HG02970 (cell line): ENCODE measurements around the gene CLCN6.

Experiments used
- ATAC-seq: cut with Tn5 transposase; IDR thresholded peaks from one replicate; pipeline ENCODE4 v1.9.1; 2021; ENCODE audit warnings: mild to moderate bottlenecking, moderate library complexity, moderate number of reproducible peaks; ENCODE audit not compliant: unreplicated experiment, low FRiP score

The CLCN6 gene

DNA sequence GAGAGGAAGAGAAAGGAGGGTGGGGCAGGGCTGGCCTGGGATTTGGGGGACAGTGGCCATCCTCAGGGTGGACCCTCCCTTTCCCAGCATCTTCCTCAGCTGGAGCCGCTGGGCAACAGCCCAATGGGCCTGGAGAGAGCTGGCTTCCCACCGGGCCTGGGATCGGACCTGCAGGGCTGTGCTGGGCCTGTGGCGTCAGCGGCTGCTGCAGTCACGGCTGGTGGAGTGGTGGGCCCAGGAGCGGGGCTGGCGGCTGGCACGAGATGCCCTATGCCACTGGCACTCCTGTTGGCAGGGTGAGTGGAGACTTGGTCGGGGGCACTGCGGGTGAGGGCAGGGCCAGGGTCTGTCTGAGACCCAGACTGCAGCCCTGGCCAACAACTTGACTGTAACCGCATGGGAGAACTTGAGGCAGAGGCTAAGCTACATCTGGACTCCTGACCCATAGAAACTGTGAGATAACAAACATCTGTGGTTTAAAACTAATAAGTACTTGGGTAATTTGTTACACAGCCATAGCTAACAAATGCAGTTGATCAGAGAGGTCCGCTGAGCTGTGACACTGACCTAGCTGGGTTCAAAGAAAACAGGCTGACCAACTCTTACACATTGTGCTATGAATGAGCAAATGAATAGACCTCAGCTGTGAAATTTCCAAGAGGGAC, 26.1 kb upstream of the CLCN6 start:
- no peak for ATAC-seq

DNA sequence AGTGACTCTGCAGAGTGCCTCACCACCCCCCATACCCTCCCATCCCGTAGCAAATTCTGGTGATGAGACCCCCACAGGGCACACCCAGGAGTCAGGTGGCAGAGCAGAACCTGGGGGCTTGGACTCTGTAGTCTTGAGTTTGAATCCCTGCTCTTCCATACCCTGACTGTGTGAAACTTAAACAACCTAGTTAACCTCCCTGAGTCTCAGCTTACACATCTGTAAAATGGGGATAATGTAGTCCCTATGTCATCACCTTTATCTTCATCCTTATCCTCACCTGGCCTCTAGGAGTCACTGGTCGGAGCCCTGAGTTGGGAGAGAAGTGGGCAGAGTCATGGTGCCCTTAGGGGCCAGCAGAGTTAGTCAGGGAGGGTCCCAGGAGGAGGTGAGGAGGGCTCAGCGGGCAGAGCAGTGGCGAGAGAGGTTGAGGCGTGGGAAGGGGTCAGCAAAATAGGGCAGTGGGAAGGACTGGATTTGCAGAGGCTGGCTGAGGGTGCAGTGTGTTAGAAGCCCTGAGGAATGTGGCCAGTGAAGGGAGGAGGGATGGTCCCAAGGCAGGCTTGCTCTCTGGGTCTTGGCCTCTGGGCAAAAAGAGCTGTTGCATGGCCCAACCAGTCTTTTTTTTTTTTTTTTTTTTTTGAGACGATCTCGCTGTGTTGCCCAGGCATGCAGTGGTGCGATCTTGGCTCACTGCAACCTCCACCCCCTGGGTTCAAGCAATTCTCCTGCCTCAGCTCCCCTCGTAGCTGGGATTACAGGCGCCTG, 25.4 kb upstream of the CLCN6 start:
- ATAC-seq: no peak

DNA sequence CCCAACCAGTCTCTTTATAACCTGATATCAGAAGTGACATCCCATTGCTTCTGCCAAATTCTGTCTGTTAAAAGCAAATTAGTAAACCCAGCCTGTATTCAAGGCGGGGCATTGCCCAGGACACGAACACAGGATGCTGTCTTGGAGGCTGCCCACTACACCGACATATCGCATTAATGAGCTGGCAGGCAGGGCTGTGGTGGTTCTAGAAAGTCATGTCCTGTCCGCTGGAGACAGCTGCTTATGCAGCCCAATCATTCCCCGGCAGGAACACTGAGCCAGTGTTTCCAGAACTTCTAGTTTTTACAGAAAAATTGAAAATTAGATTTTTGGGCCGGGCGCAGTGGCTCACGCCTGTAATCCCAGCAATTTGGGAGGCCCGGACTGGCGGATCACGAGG, 24.7 kb upstream of the CLCN6 start:
- ATAC-seq: no peak

DNA sequence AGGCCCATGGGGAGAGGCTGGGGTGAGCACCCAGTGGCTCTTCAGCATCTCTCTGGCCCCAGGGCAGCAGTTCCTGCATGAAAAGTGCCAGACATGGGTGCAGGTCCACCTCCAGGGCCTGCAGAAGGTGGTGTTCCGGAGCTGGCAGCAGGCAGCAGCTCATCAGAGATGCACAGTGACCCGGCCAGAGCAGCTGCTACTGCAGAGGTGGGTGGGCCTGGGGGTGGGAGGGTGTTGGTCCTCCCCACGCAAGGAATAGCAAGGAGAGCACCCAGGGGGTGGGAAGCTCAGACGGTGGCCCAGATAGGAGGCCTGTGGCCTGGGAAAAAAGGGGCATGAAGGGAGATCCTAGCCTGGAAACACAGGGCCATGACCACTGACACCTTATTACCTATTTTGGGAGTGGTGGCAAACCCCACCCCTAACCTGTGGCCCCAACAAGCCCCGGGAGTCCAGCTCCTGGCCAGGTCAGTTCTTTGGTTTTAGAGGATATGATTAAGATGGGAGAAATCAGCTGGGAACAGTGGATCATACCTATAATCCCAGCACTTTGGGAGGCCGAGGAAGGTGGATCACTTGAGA, 23.8 kb upstream of the CLCN6 start:
- no peak for ATAC-seq

DNA sequence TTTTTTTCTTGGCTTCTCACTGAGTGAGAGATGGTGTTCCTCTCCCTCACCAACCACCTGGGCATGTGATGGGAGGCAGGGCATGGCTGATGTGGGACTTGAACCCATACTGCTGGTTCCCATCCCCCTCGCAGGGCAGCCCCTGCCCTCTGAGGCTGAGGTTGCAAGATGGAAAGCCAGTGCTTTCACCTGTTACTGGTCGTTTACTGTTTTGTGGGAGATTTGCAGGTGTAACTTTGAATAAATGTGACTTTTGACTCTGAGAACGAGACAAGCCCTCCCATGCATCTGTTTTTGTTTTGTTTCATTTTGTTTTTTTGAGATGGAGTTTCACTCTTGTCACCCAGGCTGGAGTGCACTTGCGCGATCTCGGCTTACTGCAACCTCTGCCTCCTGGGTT, 22.4 kb upstream of the CLCN6 start:
- ATAC-seq: no peak

DNA sequence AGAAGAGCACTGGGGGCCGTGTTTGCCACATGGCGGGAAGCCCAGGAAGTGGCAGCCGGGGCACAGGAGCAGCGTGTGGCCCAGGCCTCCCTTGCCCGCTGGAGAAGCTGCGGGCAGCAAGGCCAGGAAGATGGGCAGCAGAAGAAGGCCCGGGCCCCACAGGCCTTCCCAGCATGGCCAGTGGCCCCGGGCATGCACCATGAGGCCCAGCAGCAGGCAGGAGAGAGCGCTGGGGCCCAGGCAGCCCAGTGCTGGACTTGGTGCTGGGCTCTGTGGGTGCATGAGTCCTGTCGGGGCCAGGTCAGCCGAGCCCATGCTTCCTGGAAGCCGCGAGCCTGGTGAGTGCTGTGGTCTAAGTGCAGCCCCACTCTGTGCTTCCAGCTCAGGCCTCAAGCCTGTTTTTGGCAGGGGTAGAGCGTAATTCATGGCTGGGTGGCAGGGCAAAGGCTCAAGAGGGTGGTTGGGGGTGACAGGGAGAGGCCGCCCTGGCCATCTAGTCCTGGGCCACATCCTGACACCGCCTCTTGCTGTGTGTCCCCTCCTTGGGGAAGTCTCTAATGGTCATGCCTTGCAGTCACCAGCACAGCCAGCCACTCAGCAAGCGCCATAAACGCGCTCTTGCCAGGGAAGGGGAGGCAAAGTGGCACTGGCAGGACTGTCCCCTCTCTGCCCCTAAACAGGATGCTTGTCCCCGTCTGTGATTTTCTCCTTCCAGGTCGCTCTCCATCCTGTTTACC, 21.6 kb upstream of the CLCN6 start:
- ATAC-seq: no peak

DNA sequence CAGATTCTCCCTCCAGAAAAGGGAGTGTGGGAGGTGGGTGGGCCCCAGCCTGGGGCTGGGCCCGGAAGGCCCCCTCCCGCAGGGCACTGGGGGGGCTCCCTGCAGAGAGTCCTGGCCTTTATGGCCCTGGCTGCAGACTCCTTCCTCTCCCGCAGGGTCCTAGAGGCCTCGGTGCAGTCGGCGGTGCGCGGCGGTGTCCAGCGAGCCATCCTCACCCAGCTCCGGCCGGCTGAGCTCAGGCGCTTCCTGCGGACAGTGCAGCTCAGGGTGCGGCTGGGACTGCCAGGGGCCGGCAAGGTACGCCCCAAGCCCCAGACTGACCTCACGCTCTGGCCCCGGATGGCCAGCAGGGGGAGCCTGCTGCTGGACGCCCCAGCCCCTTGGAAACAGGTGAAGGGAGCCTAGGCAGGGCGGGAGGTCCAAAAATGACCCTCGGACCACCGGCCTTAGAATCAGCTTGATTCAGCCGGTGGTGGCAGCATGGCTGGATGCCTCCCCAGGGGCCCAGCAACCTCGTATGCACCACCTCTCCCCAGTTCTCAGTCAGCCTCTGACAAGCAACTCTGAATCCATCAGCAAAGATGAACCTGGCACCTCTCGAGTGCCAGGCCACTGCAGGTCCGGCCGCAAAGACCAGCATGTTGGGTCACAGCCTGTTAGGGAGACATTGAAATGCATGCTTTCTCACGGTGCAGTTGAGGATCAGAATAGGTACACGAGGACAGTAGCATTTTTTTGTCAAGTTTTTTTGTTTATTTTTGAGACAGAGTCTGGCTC, 20.8 kb upstream of the CLCN6 start:
- peak; percentile 47 for ATAC-seq

DNA sequence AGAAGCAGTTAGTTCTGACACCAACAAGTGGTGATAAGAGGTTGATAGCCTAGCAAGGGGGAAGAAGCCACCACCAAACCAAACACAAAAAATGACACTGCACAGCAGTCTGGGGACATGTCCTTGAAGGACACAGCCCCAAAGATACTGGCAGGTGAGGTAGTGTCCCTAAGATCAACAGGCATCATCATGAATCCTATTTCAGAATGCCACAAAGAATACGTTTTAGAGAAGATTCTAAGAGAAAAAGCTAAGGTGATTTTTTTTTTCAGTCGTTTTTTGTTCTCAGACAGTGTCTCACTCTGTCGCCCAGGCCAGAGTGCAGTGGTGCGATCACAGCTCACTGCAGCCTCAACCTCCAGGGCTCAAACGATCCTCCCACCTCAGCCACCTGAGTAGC, 19.8 kb upstream of the CLCN6 start:
- no peak for ATAC-seq

DNA sequence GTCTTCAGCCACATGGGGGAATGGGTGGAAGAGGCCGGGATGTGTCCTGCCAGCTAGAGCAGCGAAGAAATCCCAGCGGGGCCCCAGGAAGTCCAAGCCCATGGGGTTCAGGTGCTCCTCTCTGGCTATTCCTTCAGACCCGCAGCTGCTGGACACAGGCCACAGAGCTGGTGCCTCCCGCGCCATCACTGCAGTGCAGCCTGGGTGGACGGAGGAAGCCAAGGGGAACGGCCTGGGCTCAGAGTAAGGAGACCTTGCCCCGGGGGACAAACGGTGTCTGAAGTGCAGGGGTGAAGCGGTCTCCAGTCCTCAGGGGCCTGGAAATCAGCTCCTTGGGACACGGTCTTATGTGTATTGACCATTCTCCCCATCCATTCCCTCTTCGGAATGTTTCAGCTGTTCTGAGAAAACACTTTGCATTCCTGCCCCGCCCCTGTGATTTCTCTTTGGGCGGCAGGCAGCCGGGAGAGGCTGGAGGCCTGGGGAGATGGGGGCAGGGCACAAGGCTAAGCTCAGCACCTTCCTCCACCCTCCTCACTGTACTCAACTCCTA, 18.7 kb upstream of the CLCN6 start:
- ATAC-seq: no peak

DNA sequence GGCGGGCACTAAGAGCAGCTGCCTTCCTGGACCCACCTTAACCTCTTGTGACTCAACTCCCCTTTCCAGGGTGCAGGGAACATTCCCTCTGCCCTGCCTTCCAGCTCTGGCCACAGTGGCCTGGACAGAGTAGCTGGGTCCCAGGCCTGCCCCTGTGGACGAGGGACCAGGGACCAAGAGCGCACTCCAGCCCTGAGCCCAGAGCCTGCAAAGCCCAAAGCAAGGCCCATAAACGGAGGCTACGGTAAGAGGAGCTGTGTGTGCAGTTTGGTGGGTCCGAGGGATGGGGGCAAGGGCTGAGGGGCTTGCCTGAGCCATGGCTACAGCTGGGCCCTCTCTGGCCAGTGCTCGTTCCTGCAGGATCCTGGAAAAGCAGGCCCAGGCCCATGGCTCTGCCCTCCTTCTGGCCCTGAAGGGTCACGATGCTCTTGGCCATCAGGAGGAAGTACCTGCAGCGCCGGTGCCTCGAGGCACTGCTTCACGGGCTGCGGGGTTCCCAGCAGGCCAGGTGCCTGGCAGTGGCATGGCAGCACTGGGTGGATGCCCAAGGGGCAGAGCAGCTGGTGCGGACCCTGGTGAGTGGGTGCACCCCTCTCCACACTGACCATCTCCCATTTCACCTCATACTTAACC, 18.1 kb upstream of the CLCN6 start:
- ATAC-seq: no peak

DNA sequence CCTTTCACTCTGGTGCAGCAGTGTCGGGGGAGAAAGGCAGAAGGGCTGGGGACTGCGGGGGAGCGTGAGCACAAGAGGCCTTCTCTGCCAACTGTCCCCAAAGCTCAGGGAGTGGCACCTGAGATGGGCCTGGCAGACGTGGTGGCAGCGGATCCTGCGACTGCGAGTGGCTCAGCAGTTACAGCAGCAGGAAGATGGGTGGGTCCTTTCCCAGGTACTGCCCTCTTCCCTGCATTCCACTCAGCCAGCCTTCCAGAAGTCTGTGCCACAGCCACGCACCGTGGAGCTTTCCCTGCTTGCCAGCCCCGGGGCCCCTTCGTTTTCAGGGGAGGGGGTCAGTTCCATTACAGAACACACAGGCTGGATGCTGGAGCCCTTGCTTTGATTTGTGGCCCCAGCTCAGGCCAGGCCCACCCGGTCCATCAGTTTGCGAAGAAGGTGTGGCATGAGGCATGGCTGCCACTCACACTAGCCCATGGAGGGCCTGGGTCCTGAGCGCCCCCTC, 17.4 kb upstream of the CLCN6 start:
- no peak for ATAC-seq

DNA sequence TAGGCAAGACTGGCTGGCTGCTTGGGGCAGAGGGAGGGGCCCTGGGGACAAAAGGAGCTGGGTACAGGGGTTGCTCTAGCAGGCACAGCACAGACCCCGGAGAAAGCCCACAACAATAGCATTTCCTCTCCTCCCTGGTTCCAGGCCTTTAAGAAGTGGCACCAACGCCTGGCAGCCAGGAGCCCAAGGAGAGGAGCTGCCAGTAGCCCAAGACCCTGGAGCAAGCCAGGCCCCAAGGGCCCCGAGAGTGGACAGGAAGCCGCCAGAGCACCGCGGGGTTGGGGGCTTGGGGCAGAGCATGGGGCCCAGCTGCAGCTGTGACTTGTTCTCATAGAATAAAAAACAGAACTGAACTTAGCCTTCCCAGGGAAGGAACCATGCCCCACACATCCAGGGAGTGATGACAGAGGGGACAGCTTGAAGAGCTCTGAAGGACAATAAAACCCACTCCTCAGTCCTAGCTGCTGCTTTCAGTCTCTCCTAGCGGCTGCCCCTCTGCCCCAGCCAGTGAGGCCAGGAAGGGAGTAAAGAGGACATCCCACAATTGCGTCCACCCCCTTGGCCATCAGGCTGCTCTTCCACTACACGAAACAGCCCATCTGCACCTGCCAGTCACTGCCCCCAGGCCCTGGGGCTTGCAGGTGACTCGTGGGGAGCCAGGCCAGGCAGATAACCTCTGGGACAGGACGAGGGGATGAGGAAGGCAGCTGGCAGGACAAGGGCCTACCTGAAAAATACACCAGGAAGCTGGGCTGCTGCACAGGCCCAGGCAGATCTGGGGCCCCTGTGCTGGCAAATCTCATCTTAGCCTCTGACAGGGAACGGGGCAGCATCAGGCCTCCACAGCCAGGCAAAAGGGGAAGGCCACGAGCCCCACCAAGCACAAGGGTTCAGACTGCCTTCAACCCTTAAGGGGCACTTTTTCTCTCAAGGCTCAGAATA, 16.6 kb upstream of the CLCN6 start:
- ATAC-seq: no peak

DNA sequence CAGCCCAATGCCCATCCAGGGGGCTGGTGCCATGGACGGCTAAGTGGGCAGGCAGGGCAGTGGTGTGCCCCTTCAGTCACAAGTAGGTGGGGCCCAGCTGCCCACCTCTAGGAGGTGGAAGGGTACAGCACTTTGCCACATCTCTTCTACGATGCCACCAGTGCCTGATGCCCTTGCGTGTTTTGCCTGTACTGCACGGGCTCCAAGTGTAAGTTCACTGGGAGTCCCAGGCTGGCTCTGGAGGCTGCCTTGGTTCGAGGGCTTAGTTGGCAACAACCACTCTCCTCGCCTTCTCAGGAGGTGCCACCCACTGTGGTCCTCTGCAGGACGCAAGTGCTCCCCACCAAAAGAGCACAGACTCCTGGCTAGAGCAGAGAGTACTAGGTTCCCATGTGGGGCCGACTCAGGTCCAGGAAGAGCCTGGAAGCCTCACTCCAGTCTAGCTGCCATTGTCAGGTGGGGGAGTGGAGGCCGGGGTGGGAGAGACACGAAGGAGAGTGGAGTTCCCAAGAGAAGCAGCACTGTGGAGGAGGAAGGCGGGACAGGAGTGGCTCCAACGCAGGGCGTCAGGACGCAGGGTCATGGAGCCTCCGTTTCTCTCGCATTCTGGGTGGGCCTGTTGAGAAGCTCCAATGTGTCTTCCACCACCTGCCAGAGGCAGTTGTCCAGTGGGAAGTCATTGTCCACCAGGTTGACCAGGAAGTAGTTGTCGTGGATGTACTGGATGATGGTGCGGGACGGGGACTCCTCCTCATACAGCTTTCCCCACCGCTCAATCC, 15.7 kb upstream of the CLCN6 start:
- ATAC-seq: no peak

DNA sequence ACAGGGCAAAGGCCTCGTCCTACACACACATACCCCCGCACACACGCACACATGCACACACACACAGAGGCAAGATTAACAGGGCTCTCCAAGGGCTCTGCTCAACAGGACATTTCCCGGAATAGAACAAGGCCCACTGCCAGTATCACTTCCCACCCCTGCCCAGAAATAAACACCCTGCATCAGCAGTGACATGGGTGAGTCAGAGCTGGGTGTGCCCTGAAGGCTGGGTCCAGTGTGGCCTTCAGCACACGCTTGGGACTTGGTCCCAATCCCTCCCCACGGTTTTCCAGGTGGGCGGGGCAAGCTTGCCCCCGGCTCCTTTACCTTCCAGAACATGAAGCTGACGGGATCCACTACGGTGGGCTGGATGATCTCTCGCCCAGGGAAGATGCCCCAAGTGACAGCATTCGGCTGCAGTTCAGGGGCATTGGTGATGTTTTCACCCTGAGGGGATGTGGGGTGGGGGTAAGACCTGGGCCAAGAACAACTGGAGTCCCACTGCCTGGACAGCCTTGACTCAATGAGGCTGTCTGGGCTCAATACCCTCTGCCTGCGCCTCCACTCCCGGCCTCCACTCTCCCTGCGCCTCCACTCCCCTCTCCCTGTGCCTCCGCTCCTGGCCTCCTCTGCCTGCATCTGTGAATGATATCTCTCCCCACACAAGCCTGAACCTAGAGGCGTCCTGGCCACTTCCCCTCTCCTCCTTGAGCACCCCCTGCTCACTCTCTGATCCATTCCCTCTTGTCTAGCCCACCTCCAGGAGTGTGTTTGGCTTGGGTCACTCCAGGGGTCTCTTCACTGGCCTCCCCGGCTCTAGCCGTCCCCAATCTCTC, 14.9 kb upstream of the CLCN6 start:
- no peak for ATAC-seq

DNA sequence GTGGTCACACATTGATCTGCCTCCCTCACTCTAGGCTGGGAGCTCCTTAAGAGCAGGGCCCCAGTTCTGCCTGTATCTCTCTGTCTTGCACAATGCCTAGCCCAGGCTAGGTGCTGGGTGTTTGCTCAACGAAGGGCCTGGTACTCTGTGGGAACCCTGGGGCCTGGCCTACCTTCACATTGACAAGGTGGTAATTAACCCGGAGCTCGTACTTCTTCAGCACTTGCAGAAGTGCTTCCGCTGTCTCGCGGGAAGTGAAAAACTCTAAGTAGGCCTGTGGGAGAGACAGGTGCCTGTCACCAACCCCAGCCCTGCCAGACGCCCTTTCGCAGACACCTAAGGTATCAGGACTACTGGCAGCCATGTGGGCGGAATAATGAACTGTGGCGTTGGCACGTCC, 13.9 kb upstream of the CLCN6 start:
- no peak for ATAC-seq

DNA sequence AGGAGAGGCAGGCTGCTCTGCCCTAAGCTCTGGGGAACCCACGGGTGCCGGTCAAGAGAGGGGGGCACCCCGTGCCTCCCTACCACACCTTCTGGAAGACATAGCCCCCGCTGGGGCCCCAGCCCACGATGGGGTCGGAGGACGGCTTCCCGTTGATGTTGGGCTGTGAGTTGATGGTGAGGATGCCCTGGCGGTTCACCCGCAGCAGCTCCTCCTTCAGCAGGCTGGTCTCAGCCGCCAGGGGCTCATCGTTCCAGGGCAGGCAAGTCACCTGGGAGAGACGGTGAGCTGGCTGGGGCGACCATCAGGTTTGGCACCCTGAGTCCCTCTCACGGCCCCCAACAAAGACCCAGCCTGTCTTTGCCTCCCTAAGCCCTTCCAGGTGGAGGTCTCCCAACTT, 12.2 kb upstream of the CLCN6 start:
- no peak for ATAC-seq
